Kidney (tissue), 14 donors: ENCODE results near the gene PKD1L1. TPM values are rescaled to one million over a fixed set of nuclear protein-coding genes. Genes with fewer than 3 reads are reported as not detected.
A peak's percentile ranks its signal among the peaks of the same experiment; 100 is the strongest.

Experiments used
- DNase-seq, 5 donors: peaks; one replicate each; pipeline ENCODE4 v3.0.0-alpha.2; 2013 to 2020
- FAIRE-seq: peaks from 2 replicates; lab custom pipeline; 2012; peaks lifted over from hg19 to GRCh38; lab: Jason Lieb, UNC
- H3K27ac ChIP-seq, 2 donors: one replicate each; pipeline ENCODE4 v1.7.0; 2013; ENCODE audit warnings: low read depth in 2 of 2, low read length in 2 of 2, inconsistent platforms in 1 of 2
- H3K27me3 ChIP-seq: one replicate; pipeline ENCODE4 v1.7.1; 2013; ENCODE audit warnings: low read length, inconsistent platforms; ENCODE audit not compliant: control insufficient read depth, insufficient read depth
- H3K36me3 ChIP-seq, 3 donors: one replicate each; pipeline versions ENCODE4 v1.7.0 to v1.7.1; 2013; ENCODE audit warnings: low read length in 3 of 3, control low read depth in 1 of 3, inconsistent platforms in 1 of 3; ENCODE audit not compliant: insufficient read depth in 3 of 3, control insufficient read depth in 2 of 3
- H3K4me1 ChIP-seq, 3 donors: one replicate each; pipeline versions ENCODE4 v1.7.0 to v1.7.1; 2013; ENCODE audit warnings: low read length in 3 of 3, inconsistent platforms in 1 of 3, low read depth in 1 of 3; ENCODE audit not compliant: control insufficient read depth in 2 of 3, insufficient read depth in 2 of 3
- H3K4me3 ChIP-seq, 3 donors: one replicate each; pipeline versions ENCODE4 v1.7.0 to v1.8.1; 2013; ENCODE audit warnings: low read length in 3 of 3, control low read depth in 1 of 3, inconsistent platforms in 1 of 3
- H3K9ac ChIP-seq, 3 donors: one replicate each; pipeline versions ENCODE4 v1.7.0 to v1.7.1; 2013; ENCODE audit warnings: low read length in 3 of 3, control low read depth in 1 of 3, inconsistent platforms in 1 of 3
- H3K9me3 ChIP-seq, 3 donors: one replicate each; pipeline versions ENCODE4 v1.7.0 to v1.7.1; 2013; ENCODE audit warnings: low read length in 3 of 3, control low read depth in 1 of 3, inconsistent platforms in 1 of 3; ENCODE audit not compliant: control insufficient read depth in 2 of 3, insufficient read depth in 1 of 3
- intact Hi-C: fragments of 100-400 bp; cut with DNase I; formaldehyde crosslinking; loops from one replicate; pipeline ENCODE4 v1.11.1; 2022
- polyA plus RNA-seq: library from polyadenylated mRNA; stranded (reverse); fragments of 350-450 nt; fragmentation: Illumina TruSeq; extraction: RNeasy Lipid Tissue Mini Kit (QIAGEN cat#74804); gene quantifications from one replicate; pipeline ENCODE4 v1.2.3, GENCODE V29; 2014; ENCODE audit warnings: low read depth, low replicate concordance; ENCODE audit not compliant: insufficient read depth
- total RNA-seq: library from RNA; stranded (reverse); fragmentation: NEBNext Ultra II Directional; extraction: Animal tissue kit (Norgen Biotek cat#: 25700); gene quantifications from one replicate; pipeline ENCODE4 v1.2.1, GENCODE V29; 2021
- TF ChIP-seq, protein P1 (sequence below): IDR thresholded peaks from 3 replicates; pipeline ENCODE4 v1.5.1; 2012; ENCODE audit warnings: mild to moderate bottlenecking, moderate library complexity, borderline replicate concordance; ENCODE audit not compliant: insufficient read depth; ENCODE audit errors: extremely low read depth
- donor health status: control.
- donor health status: control.
- donor health status: control.
- donor health status: control.
- donor health status: control.
- donor health status: DM: yes; HTN: yes; CAD: no.
- donor health status: Normal renal cell carcinoma (clear cell type).

The PKD1L1 gene
- total and polyA plus RNA-seq, 2 donors from 2014 or later, result 0.32 to 0.82 TPM

GRCh38 chr7:47902013-47902412, 46.3 kb downstream of the PKD1L1 start:
- no peak overlapping the region for H3K27ac ChIP-seq
- intact Hi-C loops, result no loop called here
- FAIRE-seq, result no peak
- H3K9ac ChIP-seq, result no peak overlapping the region
- H3K4me1 ChIP-seq, result no peaks in the 10 kb centered on the region
- TF ChIP-seq, protein P1, sequence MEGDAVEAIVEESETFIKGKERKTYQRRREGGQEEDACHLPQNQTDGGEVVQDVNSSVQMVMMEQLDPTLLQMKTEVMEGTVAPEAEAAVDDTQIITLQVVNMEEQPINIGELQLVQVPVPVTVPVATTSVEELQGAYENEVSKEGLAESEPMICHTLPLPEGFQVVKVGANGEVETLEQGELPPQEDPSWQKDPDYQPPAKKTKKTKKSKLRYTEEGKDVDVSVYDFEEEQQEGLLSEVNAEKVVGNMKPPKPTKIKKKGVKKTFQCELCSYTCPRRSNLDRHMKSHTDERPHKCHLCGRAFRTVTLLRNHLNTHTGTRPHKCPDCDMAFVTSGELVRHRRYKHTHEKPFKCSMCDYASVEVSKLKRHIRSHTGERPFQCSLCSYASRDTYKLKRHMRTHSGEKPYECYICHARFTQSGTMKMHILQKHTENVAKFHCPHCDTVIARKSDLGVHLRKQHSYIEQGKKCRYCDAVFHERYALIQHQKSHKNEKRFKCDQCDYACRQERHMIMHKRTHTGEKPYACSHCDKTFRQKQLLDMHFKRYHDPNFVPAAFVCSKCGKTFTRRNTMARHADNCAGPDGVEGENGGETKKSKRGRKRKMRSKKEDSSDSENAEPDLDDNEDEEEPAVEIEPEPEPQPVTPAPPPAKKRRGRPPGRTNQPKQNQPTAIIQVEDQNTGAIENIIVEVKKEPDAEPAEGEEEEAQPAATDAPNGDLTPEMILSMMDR, result no peak
- no peaks in the 10 kb centered on the region for H3K9me3 ChIP-seq
- no peaks in the 10 kb centered on the region for H3K27me3 ChIP-seq
- no peaks in the 10 kb centered on the region for H3K36me3 ChIP-seq
- no peak for DNase-seq
- no peak overlapping the region for H3K4me3 ChIP-seq

- Histone ChIP-seq H3K4me3 (no peak overlapping the region), H3K27me3 (no peaks in the 10 kb centered on the region), H3K36me3 (no peaks in the 10 kb centered on the region), H3K27ac (no peak overlapping the region), H3K9me3 (no peaks in the 10 kb centered on the region), H3K9ac (no peak overlapping the region), H3K4me1 (no peaks in the 10 kb centered on the region)
- DNase-seq, result peak in 2 of 5 donors; percentile 22 to 33
- no peak for FAIRE-seq
- TF ChIP-seq, protein P1, result no peak
- intact Hi-C loops, result no loop called here
These were observed 46.7 kb downstream of the PKD1L1 start for GRCh38 chr7:47901542-47901941.

DNA sequence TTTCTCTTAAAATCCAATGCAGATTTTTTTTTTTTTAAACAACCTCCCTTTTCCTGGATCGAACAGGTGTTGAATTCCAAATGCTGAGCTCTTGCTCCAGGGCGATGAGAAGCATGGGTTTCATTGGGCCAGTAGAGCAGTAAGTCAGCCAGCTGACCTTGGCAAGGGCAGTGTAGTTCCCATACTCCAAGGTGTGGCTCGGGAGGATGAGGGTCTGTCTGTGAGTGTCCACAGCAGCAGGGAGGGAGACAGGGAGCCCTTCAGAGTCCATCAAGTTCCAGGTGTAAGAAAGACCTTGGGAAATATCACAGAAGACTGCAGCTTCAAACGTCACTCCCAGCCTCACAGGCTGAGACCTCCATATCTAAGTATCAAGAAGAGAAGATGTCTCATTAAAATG, 50.4 kb downstream of the PKD1L1 start:
- Histone ChIP-seq H3K9ac (no peak overlapping the region), H3K27me3 (no peaks in the 10 kb centered on the region), H3K4me1 (no peaks in the 10 kb centered on the region), H3K4me3 (no peak overlapping the region), H3K27ac (no peak overlapping the region), H3K36me3 (no peaks in the 10 kb centered on the region), H3K9me3 (no peaks in the 10 kb centered on the region)
- intact Hi-C loops, result no loop called here
- no peak for DNase-seq
- TF ChIP-seq, protein P1, result no peak
- FAIRE-seq, result no peak

GRCh38 chr7:47896809-47897423, 51.4 kb downstream of the PKD1L1 start:
- H3K9ac ChIP-seq, result no peak overlapping the region

More at GRCh38 chr7:47896809-47897423, 51.4 kb downstream of the PKD1L1 start:
- TF ChIP-seq, protein P1, result no peak
- Histone ChIP-seq H3K27me3 (no peaks in the 10 kb centered on the region), H3K9me3 (no peaks in the 10 kb centered on the region), H3K36me3 (no peaks in the 10 kb centered on the region), H3K4me3 (no peak overlapping the region), H3K27ac (no peak overlapping the region), H3K4me1 (no peaks in the 10 kb centered on the region)
- no peak for FAIRE-seq
- intact Hi-C loops, result no loop called here
- DNase-seq, result no peak
